ENCODE results near the gene H2BK1.

H2BK1 gene

GRCh38 chr7:151167197-151167961 lies 42.9 kb downstream of the H2BK1 start, which contains the start of gene GBX1:
Gene GBX1, minus strand, starts transcription at chr7:151167694. Its CDS starts 146 bp downstream, at chr7:151167548.
- FAIRE-seq, result no peak
- no peak for DNase-seq (ENCODE audit: insufficient read length, low spot score)
- TF ChIP-seq POLR2AphosphoS5 (IDR thresholded peaks at IDR 0.05; ENCODE audit: low read depth, low read length), result no peak
- no peak for TF ChIP-seq SPI1 (IDR thresholded peaks at IDR 0.05; ENCODE audit: low read depth, low read length)
- TF ChIP-seq POU2F2 (IDR thresholded peaks at IDR 0.05; ENCODE audit: low read depth, low read length), result no peak
- no peak for TF ChIP-seq PAX5 (IDR thresholded peaks at IDR 0.05; ENCODE audit: insufficient read depth, low read length, severe bottlenecking)
- no peak for TF ChIP-seq TAF1 (IDR thresholded peaks at IDR 0.05; ENCODE audit: low read depth, low read length)
- no peak for TF ChIP-seq POLR2A (IDR thresholded peaks at IDR 0.05; ENCODE audit: low read depth, low read length)

- no peak for FAIRE-seq
- DNase-seq (ENCODE audit: insufficient read length, low spot score), result no peak
- TF ChIP-seq POLR2AphosphoS5 (IDR thresholded peaks at IDR 0.05; ENCODE audit: low read depth, low read length) (no peak), PAX5 (IDR thresholded peaks at IDR 0.05; ENCODE audit: insufficient read depth, low read length, severe bottlenecking) (no peak), POLR2A (IDR thresholded peaks at IDR 0.05; ENCODE audit: low read depth, low read length) (no peak), SPI1 (IDR thresholded peaks at IDR 0.05; ENCODE audit: low read depth, low read length) (no peak), TAF1 (IDR thresholded peaks at IDR 0.05; ENCODE audit: low read depth, low read length) (no peak), POU2F2 (IDR thresholded peaks at IDR 0.05; ENCODE audit: low read depth, low read length) (no peak)
These were observed 43.6 kb downstream of the H2BK1 start for GRCh38 chr7:151166629-151167196.

GRCh38 chr7:151161757-151162156 lies 48.5 kb downstream of the H2BK1 start:
- FAIRE-seq, result no peak
- TF ChIP-seq POLR2A (IDR thresholded peaks at IDR 0.05; ENCODE audit: low read depth, low read length) (no peak), TAF1 (IDR thresholded peaks at IDR 0.05; ENCODE audit: low read depth, low read length) (no peak), PAX5 (IDR thresholded peaks at IDR 0.05; ENCODE audit: insufficient read depth, low read length, severe bottlenecking) (no peak), SPI1 (IDR thresholded peaks at IDR 0.05; ENCODE audit: low read depth, low read length) (no peak), POU2F2 (IDR thresholded peaks at IDR 0.05; ENCODE audit: low read depth, low read length) (no peak), POLR2AphosphoS5 (IDR thresholded peaks at IDR 0.05; ENCODE audit: low read depth, low read length) (no peak)
- DNase-seq (ENCODE audit: insufficient read length, low spot score), result no peak
